ENCODE results near the gene HLA-DQB2.
"Not testable (repeated sequence)": the region's sequence is repeated elsewhere in the genome, so short reads cannot be mapped to it uniquely, and the experiment has no call there.

HLA-DQB2 gene

GRCh38 chr6:32745649-32746048, 17.7 kb downstream of the HLA-DQB2 start:
- DNase-seq (ENCODE audit: low spot score) = not testable (repeated sequence)

- no peak for DNase-seq (ENCODE audit: low spot score)
These were observed 18.6 kb downstream of the HLA-DQB2 start for GRCh38 chr6:32744776-32745175.

GRCh38 chr6:32742374-32742773, 21.0 kb downstream of the HLA-DQB2 start:
- DNase-seq (ENCODE audit: low spot score) = no peak

GRCh38 chr6:32741031-32741960, 22.0 kb downstream of the HLA-DQB2 start, which contains the start of gene HLA-DQA2:
Gene HLA-DQA2, plus strand, starts transcription at chr6:32741391. Its CDS starts 53 bp downstream, at chr6:32741444.
- DNase-seq (ENCODE audit: low spot score) = no peak

- no peak for DNase-seq (ENCODE audit: low spot score)
These were observed 25.2 kb downstream of the HLA-DQB2 start for GRCh38 chr6:32738126-32738525.

- no peak for DNase-seq (ENCODE audit: low spot score)
These were observed 44.5 kb downstream of the HLA-DQB2 start for GRCh38 chr6:32718879-32719278.

- no peak for DNase-seq (ENCODE audit: low spot score)
These were observed 46.9 kb downstream of the HLA-DQB2 start for GRCh38 chr6:32716396-32716795.

- no peak for DNase-seq (ENCODE audit: low spot score)
These were observed 50.1 kb downstream of the HLA-DQB2 start for GRCh38 chr6:32713241-32713640.

GRCh38 chr6:32709625-32710024, 53.7 kb downstream of the HLA-DQB2 start:
- no peak for DNase-seq (ENCODE audit: low spot score)
